Measurements from ENCODE around the gene AGAP1.

GRCh38 chr2:235939471-235939870, 445.6 kb downstream of the AGAP1 start:
- TF ChIP-seq, protein P1, sequence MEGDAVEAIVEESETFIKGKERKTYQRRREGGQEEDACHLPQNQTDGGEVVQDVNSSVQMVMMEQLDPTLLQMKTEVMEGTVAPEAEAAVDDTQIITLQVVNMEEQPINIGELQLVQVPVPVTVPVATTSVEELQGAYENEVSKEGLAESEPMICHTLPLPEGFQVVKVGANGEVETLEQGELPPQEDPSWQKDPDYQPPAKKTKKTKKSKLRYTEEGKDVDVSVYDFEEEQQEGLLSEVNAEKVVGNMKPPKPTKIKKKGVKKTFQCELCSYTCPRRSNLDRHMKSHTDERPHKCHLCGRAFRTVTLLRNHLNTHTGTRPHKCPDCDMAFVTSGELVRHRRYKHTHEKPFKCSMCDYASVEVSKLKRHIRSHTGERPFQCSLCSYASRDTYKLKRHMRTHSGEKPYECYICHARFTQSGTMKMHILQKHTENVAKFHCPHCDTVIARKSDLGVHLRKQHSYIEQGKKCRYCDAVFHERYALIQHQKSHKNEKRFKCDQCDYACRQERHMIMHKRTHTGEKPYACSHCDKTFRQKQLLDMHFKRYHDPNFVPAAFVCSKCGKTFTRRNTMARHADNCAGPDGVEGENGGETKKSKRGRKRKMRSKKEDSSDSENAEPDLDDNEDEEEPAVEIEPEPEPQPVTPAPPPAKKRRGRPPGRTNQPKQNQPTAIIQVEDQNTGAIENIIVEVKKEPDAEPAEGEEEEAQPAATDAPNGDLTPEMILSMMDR (conservative IDR thresholded peaks at IDR 0.05; ENCODE audit: low read length): no peak
- no peak for TF ChIP-seq EZH2phosphoT487 (IDR thresholded peaks at IDR 0.05; ENCODE audit: borderline replicate concordance, low read depth, low read length)

Data from OCI-LY7 (cell line).